ENCODE results near the gene PARD3B.

The PARD3B gene

GRCh38 chr2:205401511-205401910, 856.2 kb downstream of the PARD3B start:
- Histone ChIP-seq H3K27me3 (ENCODE audit: insufficient read depth, poor library complexity, severe bottlenecking) (no peaks in the 10 kb centered on the region), H3K27ac (replicated peaks) (no peak overlapping the region), H3K4me3 (replicated peaks; ENCODE audit: insufficient read depth, low read length) (no peak overlapping the region)
- DNase-seq (ENCODE audit: low read depth in 1 of 2, low spot score in 1 of 2): no peak
- TF ChIP-seq REST (IDR thresholded peaks at IDR 0.05; ENCODE audit: insufficient replicate concordance, low read depth) (no peak), POLR2AphosphoS5 (IDR thresholded peaks at IDR 0.05; ENCODE audit: low read depth) (no peak), SPI1 (IDR thresholded peaks at IDR 0.05; ENCODE audit: borderline replicate concordance, low read depth) (no peak), GABPA (IDR thresholded peaks at IDR 0.05; ENCODE audit: low read depth) (no peak), CTCF (IDR thresholded peaks at IDR 0.05; ENCODE audit: insufficient read depth, low read length) (no peak)

- no peak overlapping the region for H3K27ac ChIP-seq (replicated peaks)
- TF ChIP-seq POLR2AphosphoS5 (IDR thresholded peaks at IDR 0.05; ENCODE audit: low read depth) (no peak), SPI1 (IDR thresholded peaks at IDR 0.05; ENCODE audit: borderline replicate concordance, low read depth) (no peak), REST (IDR thresholded peaks at IDR 0.05; ENCODE audit: insufficient replicate concordance, low read depth) (no peak), CTCF (IDR thresholded peaks at IDR 0.05; ENCODE audit: insufficient read depth, low read length) (no peak), GABPA (IDR thresholded peaks at IDR 0.05; ENCODE audit: low read depth) (no peak)
- no peak overlapping the region for H3K4me3 ChIP-seq (replicated peaks; ENCODE audit: insufficient read depth, low read length)
- no peaks in the 10 kb centered on the region for H3K27me3 ChIP-seq (ENCODE audit: insufficient read depth, poor library complexity, severe bottlenecking)
- no peak for DNase-seq (ENCODE audit: low read depth in 1 of 2, low spot score in 1 of 2)
Measured at GRCh38 chr2:205402011-205402410, 856.7 kb downstream of the PARD3B start.

GRCh38 chr2:205403244-205403825, 858.1 kb downstream of the PARD3B start:
- Histone ChIP-seq H3K27ac (replicated peaks) (no peak overlapping the region), H3K27me3 (ENCODE audit: insufficient read depth, poor library complexity, severe bottlenecking) (no peaks in the 10 kb centered on the region), H3K4me3 (replicated peaks; ENCODE audit: insufficient read depth, low read length) (no peak overlapping the region)
- TF ChIP-seq GABPA (IDR thresholded peaks at IDR 0.05; ENCODE audit: low read depth) (no peak), CTCF (IDR thresholded peaks at IDR 0.05; ENCODE audit: insufficient read depth, low read length) (no peak), SPI1 (IDR thresholded peaks at IDR 0.05; ENCODE audit: borderline replicate concordance, low read depth) (no peak), REST (IDR thresholded peaks at IDR 0.05; ENCODE audit: insufficient replicate concordance, low read depth) (no peak), POLR2AphosphoS5 (IDR thresholded peaks at IDR 0.05; ENCODE audit: low read depth) (no peak)
- no peak for DNase-seq (ENCODE audit: low read depth in 1 of 2, low spot score in 1 of 2)
